SKM-1 treated with dmso at 0.1 percent for 144 hours (cell line): ENCODE results near the gene MMP17.

Experiments
- DNase-seq: peaks from one replicate; lab custom pipeline; 2025; ENCODE audit not compliant: unreplicated experiment; lab: John Stamatoyannopoulos, UW

The MMP17 gene

DNA sequence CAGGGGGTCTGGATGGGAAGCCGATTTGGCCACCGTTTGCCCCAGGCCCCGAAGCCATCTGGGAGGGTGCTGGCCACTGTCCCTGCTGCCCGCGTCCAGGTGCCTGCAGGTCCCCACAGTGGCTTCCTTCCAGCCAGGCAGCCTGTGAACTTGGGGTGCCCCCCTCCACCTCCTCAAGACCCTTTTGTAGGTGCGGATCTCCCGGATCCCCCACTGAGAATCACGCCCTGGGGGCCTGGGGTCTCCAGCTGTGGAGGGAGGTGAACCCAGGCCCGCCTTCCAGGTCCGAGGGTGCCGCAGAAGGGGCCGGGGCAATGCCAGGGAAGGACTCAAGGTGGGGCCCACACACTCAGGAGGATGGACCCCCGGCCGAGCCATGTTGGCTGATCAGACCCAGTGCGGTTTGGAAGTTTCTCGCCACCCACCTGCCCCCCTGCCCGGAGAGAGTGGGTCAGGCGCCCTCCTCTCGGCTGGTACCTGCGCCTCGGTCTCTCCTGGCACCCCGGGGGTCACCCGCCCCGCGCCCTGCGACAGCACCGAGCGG is 1.7 kb downstream of the MMP17 start:
- no peak for DNase-seq

DNA sequence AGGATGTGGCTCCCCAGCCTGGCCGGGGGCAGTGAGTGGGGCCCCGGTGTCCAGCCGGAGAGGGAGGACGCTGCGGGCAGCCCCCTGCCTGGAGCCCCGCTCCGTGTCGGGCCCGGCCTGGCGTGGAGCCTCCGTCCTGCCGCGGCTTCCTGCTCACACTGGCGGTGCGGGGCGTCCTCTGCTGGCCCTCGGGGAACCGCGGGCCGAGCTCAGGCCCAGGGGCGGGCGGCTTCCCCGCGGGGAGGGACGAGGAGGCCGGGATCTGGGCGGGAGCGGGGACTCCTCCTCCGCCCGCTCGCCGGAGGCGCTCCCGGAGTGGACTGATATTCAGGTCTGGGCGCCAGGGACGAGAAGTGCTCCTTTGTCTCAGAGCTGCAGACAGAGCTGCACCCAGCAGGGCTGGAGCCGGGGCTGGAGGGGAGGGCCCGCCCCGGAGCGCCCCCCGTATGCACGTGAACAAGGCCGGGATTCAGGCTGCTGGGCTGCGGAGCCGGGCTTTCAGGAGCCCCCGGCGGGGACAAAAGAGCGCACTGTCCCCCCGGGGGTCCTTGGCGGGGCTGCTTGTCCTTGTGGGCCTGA is 2.2 kb downstream of the MMP17 start:
- DNase-seq, result no peak

- DNase-seq, result no peak
These were observed 2.9 kb downstream of the MMP17 start for GRCh38 chr12:131830914-131831571.

DNA sequence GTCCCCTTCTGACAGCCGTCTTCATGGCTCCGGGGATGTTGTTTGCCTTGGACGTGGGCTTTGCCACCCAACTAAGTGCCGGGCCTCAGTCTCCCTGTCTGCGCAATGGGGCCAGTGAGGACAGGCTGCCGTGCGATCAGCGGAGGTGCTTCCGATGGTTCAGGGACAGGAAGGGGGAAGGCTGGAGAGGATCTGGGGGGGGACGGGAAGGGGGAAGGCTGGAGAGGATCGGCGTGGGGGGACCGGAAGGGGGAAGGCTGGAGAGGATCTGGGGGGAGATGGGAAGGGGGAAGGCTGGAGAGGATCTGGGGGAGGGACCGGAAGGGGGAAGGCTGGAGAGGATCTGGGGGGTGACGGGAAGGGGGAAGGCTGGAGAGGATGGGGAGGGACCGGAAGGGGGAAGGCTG is 3.4 kb downstream of the MMP17 start:
- DNase-seq, result no peak

DNA sequence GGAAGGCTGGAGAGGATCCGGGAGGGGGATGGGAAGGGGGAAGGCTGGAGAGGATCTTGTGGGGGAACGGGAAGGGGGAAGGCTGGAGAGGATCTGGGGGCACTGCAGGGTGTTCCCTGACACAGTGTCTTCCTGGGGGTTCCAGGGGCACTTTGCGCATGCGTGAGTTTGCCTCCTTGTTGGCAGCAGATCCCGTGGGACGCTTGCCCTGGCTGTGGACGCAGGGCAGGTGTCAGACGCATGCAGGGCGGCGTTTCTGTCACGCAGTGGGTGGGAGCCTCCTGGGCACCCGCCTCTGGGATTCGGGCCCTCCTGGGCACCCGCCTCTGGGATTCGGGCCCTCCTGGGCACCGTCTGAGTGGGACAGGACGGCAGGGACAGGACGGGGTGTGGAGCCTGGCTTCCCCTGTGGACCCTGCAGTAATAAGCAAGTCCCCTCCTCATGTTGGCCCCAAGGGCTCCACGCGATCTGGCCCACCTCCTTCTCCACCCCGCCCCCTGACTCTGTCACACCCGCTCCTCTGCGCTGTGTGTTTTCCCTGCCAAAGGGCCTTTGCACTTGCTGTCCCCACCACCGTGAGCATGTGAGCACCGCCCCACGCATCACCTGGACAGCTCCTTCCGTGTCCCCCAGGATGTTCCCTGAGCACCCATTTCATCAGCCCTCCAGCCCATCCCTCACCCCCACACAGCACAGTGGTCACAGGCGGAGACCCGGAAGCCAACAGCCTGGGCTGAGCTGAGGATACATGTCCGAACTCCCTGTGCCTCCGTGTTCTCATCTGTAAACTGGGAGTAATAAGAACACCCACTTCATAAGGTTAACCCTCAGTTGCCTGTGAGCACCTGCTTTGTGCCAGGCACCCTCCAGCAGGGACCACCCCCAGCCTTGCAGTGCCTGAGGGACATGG is 4.4 kb downstream of the MMP17 start:
- no peak for DNase-seq

DNA sequence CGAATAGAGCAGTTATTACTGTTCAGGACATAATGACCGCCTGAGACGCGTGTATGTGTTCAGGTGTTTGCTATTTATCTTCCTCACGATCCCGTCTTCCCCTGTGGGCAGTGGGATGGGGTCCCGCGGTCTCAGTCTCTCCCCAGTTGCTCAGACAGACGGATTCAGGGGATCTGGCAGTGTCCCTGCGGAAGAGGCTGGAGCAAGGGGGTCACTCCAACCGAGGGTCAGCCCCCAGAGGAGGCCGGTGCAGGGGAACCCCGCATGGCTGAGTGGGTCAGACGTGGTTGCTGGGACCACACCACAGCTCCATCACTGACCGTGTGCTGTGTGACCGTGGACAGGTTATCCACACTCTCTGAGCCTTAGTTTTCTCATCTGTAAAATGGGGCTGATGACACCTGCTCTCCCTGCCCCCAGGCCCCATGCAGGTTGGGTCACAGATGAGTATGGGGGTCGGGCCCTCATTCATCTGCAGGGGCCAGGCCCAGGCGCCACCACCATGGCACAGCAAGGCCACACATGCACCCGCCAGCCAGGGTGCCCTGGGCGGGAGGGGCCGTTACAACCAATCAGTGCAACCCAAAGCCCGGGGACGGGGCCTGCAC is 5.2 kb downstream of the MMP17 start:
- no peak for DNase-seq

- no peak for DNase-seq
These were observed 5.9 kb downstream of the MMP17 start for GRCh38 chr12:131833896-131834641.

DNA sequence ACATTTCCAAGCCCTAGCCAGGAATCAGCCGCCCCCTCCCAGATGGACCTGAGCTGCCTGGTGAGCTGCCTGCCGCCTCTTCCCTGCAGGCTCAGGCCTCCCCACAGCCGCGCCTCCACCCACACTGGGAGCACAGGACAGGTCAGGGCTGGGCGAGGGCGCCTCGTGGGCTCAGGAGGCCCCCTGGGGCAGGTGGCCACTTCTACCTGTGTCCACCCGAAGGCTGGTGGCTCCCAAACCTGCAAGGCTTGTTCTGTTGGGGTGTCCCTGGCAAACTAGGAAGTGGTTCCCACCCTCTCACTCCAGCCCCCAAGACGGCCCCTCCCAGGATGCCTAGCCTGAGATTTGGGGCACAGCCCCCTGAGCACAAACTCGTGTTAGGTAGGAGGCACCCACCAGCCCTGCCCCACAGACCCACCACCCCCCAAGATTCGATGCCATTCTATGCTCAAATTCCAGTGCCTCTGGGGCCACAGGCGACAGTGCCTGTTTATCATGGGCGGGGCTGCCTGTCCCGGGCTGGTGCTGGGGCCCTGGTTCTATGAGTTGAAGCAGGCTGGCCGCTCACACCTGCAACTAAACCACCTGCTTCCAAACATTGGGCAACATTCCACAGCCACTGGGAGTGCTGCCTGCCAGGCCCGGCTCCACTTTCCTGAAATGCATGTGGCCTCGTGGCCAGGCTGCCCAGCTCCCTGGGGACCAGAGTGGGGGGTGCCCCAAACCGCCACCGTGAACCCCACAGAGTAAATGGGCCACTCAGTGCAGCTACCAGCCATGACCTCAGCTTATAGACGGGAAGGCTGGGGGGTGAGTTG is 6.8 kb downstream of the MMP17 start:
- no peak for DNase-seq

DNA sequence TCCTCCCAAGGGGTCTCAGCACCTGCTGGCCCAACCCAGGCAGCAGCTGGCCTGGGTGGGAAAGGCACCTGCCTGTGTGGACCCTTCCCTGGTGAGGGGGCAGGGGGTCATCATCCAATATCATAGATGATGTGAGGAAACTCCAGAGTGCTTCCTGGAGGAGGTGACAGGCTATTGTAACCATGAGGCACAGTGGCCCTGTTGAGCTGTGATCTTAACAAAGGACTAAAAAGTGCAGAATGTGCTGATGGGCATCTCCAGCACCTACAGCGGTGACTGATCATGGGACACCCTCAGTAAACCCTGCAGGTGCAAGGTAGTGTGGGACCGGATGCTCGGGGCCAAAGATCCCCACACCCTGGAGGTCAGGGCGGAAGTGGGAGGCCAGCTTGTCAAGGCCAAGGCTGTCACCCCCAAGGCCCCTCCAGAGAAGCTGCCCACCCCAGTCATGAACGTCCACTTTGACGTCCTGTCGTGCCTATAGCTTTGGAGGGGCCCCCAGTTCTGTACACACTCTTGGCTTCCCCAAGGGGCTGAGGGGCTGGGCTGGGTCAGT is 7.5 kb downstream of the MMP17 start:
- DNase-seq, result no peak

DNA sequence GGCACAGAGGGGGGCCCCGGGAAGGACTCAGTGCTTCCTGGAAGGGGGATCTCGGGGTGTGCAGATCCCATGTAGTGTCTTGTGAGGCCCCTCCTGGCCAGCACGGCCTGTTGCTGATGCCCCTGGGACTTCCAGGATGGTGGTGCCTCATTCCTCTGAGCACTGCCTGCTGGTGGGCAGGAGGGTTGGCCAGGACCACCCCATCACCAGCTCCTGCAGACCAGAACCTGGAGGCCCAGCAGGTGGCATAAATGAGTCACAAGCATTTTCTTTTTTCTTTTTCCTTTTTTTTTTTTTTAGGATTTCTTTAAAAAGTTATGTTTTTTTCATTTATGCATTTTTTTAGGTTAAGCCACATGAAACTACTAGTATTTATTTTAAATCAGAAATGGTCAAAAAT is 8.0 kb downstream of the MMP17 start:
- DNase-seq, result no peak

DNA sequence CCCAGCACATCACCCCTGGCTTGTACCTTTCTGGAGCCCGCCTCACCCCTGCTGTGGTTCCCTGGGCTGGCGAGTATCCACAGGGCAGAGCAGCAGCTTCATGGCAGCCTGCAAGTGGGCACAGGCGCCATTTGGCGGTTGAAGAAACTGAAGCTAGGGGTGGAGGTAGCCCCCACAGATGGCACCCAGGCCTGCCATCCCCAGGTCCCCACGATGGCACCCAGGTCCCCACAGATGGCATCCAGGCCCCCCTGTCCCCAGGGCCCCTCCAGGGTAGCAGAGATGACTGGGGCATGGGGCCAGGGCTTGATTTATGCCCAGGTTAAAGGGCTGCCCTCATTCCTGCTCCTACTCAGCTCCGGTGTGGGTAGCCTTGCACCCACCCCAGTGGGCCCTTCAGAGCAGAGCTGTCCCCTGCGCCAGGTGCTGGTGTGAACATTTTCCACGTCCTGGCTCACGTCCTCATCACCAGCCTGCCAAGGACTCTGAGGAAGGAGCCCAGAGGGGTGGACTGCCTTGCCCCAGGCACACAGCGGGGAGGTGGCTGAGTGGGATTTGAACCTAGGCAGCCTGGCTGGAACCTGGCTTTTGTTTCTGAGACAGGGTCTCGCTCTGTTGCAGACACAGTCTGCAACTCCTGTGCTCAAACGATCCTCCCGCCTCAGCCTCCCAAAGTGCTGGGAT is 8.7 kb downstream of the MMP17 start:
- no peak for DNase-seq

DNA sequence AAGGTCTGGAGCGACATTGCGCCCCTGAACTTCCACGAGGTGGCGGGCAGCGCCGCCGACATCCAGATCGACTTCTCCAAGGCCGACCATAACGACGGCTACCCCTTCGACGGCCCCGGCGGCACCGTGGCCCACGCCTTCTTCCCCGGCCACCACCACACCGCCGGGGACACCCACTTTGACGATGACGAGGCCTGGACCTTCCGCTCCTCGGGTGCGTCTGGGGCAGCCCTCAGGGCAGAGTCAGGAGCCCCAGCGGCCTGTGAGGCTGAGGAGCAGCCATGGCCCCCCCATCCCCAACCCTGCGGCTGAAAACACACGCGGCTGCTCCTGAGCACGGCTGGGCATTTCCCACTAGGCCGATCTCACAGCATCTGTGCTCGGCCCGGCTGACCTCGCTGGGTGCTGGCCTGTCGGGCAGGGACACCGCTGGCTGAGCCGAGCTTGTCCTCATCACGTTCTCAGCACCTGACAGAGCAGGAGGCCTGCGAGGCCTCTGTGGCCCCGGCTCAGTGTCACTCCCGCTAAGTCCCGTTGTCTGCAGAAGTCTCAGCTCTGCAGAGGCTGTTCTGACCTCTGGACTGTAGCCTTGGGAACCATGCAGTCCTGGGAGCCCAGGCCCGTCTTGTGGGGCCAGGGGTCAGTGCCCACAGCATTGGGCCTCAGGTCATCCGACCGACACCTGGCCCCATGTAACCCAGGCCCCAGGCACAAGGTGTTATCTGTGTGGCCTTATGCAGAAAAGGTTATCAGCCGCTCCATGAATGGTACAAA is 12.6 kb downstream of the MMP17 start:
- DNase-seq, result no peak

DNA sequence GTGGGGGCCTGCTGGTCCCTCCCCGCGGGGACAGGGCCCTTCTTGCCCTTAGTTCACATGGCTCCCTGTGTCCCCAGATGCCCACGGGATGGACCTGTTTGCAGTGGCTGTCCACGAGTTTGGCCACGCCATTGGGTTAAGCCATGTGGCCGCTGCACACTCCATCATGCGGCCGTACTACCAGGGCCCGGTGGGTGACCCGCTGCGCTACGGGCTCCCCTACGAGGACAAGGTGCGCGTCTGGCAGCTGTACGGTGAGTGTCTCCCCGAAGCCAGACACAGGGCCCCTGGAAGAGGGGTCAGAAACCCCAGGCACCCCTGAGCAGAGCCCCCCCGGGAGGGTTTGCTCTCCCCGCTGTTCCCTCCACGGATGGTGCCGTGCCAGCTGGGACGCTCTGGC is 13.4 kb downstream of the MMP17 start:
- DNase-seq, result no peak

GRCh38 chr12:131842169-131842568 is 14.0 kb downstream of the MMP17 start:
- no peak for DNase-seq

DNA sequence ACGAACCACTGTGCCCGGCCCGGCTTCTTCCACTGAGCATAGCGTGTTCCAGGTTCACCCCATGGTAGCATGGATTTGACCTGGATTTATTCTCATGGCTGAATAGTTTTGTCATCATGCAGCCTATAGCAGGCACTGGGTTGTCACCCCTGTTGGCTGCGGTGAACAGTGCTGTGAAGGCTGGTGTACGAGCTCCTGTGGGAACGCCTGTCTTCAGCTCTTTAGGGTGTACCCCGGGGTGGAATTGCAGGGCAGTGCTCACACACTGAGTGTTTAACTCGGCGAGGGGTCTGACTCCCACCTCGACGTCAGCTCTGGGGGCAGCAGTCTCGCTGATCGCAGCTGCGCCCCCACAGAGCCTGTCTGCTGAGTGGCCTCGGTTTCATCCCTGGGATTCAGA is 15.3 kb downstream of the MMP17 start:
- no peak for DNase-seq

GRCh38 chr12:131844140-131844539 is 15.9 kb downstream of the MMP17 start:
- DNase-seq, result no peak

- no peak for DNase-seq
These were observed 16.5 kb downstream of the MMP17 start for GRCh38 chr12:131844656-131845055.

DNA sequence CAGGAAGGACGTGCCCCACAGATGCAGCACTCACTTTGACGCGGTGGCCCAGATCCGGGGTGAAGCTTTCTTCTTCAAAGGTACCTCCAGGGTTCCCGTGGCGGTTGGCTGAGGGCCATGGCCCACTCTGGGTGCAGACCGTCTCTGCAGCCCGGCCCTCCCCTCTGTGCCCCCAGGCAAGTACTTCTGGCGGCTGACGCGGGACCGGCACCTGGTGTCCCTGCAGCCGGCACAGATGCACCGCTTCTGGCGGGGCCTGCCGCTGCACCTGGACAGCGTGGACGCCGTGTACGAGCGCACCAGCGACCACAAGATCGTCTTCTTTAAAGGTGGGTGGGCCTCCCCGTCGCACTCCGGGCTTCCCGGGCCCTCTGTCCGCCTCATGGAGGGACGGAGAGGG is 16.9 kb downstream of the MMP17 start:
- no peak for DNase-seq
